GM06990 (cell line): ENCODE results near the gene LPCAT1.

Experiments used
- DNase-seq: peaks from one replicate; pipeline ENCODE4 v3.0.0-alpha.2; 2011; ENCODE audit not compliant: insufficient read length; ENCODE audit errors: extremely low read depth
- H3K27me3 ChIP-seq: replicated peaks from 2 replicates; pipeline ENCODE4 v1.6.0; 2011; ENCODE audit warnings: low read length; ENCODE audit not compliant: control insufficient read depth, insufficient read depth
- H3K36me3 ChIP-seq: 2 replicates; pipeline ENCODE4 v1.5.1; 2011; ENCODE audit warnings: low read length; ENCODE audit not compliant: control insufficient read depth, insufficient read depth
- H3K4me3 ChIP-seq: replicated peaks from 2 replicates; pipeline ENCODE4 v1.5.1; 2011; ENCODE audit warnings: low read depth, mild to moderate bottlenecking, control low read depth, low read length
- TF ChIP-seq, protein P1 (sequence below): IDR thresholded peaks from 2 replicates; pipeline ENCODE4 v1.5.1; 2011; ENCODE audit warnings: low read length, control low read depth, mild to moderate bottlenecking, inconsistent platforms; ENCODE audit not compliant: insufficient read depth, poor library complexity, severe bottlenecking

LPCAT1 gene

DNA sequence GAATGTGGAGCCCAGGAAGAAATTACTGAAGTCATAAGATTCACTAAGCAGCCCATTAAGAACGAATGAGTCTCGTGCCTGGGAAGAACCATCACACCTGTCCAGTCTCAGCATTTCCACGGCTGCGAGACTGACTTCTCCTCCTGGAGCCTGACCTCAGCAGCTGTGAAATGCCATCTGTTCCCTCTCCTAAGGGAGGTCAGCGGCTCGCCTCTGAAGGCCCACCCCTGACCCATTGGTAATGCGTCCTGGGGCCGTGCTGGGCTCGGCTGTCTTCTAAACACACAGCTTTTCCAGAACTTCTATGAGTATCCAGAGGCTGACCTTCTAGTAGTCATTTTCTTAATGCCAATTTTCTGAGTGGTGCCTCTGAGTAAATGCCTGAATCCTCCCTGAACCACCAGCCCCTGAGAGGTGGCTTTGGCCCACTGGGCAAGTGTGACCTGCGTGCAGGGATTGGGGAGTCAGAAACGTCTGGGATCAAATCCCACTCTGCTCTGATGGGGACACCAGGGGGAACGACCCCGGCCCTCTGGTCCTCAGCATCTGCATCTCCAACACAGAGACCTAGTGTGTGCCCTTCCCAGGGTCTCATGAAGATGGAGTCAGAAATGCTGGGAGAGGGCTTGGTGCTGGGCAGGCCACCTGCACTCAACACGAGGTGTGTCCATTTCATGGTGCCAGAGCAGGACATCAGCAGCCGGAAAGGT, 84.2 kb downstream of the LPCAT1 start:
- H3K4me3 ChIP-seq, result no peak overlapping the region
- no peaks in the 10 kb centered on the region for H3K36me3 ChIP-seq
- TF ChIP-seq, protein P1, sequence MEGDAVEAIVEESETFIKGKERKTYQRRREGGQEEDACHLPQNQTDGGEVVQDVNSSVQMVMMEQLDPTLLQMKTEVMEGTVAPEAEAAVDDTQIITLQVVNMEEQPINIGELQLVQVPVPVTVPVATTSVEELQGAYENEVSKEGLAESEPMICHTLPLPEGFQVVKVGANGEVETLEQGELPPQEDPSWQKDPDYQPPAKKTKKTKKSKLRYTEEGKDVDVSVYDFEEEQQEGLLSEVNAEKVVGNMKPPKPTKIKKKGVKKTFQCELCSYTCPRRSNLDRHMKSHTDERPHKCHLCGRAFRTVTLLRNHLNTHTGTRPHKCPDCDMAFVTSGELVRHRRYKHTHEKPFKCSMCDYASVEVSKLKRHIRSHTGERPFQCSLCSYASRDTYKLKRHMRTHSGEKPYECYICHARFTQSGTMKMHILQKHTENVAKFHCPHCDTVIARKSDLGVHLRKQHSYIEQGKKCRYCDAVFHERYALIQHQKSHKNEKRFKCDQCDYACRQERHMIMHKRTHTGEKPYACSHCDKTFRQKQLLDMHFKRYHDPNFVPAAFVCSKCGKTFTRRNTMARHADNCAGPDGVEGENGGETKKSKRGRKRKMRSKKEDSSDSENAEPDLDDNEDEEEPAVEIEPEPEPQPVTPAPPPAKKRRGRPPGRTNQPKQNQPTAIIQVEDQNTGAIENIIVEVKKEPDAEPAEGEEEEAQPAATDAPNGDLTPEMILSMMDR, result no peak
- H3K27me3 ChIP-seq, result no peaks in the 10 kb centered on the region; the same call in none of the 2 replicates
- DNase-seq, result no peak

DNA sequence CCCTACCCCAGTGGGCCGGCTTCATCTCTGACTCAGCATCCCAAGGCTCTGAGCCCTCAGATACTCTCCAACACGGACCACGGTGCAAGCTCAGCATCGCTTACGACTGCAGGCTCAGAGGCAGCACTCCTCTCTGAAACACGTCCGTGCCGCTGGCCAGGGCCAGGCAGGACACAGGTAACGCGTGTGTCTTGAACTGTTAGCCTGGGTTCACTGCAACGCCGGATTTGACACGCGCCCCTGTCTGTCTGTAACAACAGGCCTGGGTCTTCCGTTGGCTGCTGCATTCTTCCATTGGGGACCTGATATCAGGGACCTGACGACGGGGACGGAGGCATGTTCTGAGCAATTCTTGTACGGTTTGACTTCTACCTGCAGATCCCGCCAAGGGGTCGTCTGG, 84.9 kb downstream of the LPCAT1 start:
- no peaks in the 10 kb centered on the region; the same call in none of the 2 replicates for H3K27me3 ChIP-seq
- no peaks in the 10 kb centered on the region for H3K36me3 ChIP-seq
- TF ChIP-seq, protein P1, result no peak
- DNase-seq, result no peak
- H3K4me3 ChIP-seq, result no peak overlapping the region

DNA sequence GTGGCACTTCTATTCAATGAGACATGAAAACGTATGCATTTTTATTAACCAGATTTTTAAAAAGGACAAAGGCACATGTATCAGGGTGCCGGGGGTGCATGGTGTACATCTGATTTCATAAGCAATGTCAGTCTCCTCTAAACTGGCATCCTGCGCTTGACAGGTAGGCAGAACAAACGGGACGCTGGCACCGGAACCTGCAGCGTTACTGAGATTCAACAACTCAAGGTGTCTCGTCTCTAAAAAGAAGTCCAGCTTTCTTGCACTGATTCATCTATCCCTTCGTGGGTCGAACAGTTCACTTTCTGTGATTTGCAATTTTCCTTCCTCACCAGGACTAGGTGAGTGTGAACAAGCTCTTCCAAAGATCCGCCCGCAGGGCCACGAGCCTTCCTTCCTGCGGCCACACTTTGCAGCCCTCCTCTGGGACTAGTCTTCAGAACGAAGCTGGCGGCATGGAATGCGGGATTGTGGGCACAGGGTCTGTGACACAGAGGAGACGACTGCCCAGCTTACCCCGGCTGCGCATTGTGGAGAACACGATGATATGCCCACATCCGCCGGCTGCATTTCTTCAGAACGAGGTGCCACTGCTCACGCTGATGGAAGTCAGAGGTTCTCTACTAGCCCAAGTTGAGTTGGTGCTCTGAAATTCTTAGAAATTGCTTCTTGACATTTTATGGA, 85.7 kb downstream of the LPCAT1 start:
- no peaks in the 10 kb centered on the region; the same call in none of the 2 replicates for H3K27me3 ChIP-seq
- DNase-seq, result no peak
- no peaks in the 10 kb centered on the region for H3K36me3 ChIP-seq
- TF ChIP-seq, protein P1, result no peak
- no peak overlapping the region for H3K4me3 ChIP-seq

DNA sequence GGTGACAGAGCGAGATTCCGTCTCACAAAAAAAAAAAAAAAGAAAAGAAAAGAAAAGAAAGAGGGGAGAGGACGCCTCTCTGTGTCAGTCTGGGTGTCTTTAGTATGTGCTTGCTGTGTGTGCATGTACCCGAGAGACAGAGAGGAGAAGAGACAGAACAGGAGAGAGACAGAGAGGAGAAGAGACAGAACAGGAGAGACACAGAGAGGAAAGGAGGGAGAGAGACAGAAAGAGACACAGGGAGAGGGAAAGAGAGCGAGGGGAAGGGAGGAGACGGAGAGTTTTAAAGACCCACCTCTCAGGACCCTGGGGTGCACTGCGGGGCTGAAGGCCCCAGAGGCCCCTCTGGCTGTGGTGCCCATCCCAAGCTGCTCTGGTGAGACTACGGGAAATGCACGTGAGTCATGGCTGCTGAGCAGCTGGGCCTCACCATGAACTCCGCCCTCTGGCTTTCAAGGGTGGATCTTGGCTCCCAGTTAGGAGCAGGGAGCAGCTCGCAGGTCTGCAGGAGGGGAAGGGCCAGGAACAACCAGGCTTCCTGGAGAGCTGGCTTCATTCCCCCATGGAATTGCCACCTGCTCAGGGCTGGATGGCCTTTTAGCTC, 86.4 kb downstream of the LPCAT1 start:
- no peak for DNase-seq
- TF ChIP-seq, protein P1, result no peak
- no peaks in the 10 kb centered on the region; the same call in none of the 2 replicates for H3K27me3 ChIP-seq

DNA sequence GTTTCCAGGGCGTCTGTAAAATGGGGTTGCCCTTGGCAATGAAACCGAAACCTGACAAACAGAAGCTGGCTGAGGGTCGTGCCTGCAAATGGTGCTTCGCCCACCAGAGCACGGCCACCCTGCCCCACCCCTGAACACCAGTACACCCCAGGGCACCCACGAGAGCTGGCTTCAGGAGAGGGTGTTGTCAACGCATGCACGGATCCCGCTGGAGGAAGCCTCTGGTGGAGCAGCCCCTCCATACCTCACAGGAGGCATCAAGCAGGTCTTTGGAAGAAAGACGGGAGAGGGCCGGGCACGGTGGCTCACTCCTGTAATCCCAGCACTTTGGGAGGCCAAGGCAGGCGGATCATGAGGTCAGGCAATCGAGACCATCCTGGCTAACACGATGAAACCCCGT, 87.1 kb downstream of the LPCAT1 start:
- no peaks in the 10 kb centered on the region; the same call in none of the 2 replicates for H3K27me3 ChIP-seq
- H3K4me3 ChIP-seq, result no peak overlapping the region
- DNase-seq, result no peak
- TF ChIP-seq, protein P1, result no peak
- H3K36me3 ChIP-seq, result no peaks in the 10 kb centered on the region

More for the DNA sequence above, 86.4 kb downstream of the LPCAT1 start:
- H3K4me3 ChIP-seq, result no peak overlapping the region
- H3K36me3 ChIP-seq, result no peaks in the 10 kb centered on the region
